GM19397 (cell line): ENCODE measurements around the gene NOX4.
"Not testable (repeated sequence)": the region's sequence is repeated elsewhere in the genome, so short reads cannot be mapped to it uniquely, and the experiment has no call there.

Experiments used
- ATAC-seq: cut with Tn5 transposase; IDR thresholded peaks from one replicate; pipeline ENCODE4 v1.9.1; 2021; ENCODE audit warnings: mild to moderate bottlenecking, moderate library complexity; ENCODE audit not compliant: unreplicated experiment

NOX4 gene

GRCh38 chr11:89387501-89387900, 103.7 kb downstream of the NOX4 start:
- ATAC-seq: not testable (repeated sequence)

DNA sequence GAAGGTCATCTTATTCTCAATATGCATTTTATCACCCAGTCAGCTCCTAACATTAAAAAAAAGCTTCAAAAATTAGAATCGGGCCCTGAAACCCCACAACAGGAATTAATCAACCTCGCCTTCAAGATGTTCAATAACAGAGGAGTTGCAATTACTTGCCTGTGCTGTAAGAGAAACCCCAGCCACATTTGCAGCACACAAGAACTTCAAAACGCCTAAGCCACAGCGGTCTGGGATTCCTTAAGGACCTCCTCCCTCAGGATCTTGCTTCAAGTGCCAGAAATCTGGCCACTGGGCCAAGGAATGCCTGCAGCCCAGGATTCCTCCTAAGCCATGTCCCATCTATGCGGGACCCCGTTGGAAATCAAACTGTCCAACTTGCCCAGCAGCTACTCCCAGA, 108.2 kb downstream of the NOX4 start:
- not testable (repeated sequence) for ATAC-seq

- ATAC-seq: no peak
Measured at GRCh38 chr11:89381094-89381493, 110.1 kb downstream of the NOX4 start.

DNA sequence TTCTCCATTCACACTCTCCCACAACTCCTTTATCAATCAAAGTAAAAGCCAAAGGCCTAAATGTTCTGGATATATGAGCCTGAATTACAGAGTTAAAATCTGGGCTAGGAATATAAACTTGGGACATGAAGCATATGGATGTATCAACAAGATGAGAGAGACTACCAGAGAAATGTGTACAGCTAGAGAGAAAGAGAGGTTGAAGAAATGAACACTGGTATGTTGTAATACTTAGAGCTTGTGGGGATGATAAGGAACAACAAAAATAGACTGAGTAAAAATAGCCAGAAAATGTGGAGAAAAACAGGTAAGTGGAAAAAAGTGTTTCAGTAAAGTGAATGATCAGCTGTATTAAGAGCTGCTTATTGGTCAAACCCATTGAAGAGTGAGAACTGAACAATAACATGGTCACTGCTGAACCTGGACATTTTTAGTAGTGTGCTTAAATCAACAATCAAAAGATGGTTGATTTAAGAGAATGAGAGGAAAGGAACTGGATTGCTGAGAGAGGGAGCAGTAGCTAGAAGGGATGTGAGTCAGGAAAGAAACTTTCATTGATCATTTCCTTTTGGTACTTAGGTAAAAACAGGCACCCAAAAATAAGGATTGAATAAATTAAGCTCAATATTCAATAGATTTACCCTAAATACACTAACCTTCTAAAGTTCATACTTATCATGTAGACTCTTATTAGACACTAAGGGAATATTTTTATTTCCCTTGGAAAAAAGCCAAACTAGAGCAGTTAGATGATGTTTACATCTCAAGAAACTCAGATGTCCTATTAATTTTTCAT, 111.0 kb downstream of the NOX4 start:
- ATAC-seq: not testable (repeated sequence)

DNA sequence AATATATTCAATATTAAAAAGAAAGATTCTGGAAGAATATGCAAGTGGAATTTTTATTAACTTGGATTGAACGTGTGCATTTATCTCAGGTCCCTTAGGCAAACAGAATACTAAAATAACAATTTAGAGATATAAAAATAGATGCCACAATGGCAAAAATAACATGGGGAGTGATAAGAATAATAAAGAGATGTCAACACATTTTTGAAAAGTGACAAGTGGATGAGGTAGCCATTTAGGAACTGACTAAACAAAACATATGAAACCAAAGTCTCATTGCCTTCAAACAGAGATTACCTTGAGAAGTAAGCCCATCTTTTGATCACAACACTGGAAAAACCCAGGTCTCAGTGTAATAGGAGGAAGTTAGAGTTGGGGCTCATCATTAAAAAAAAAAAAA, 112.2 kb downstream of the NOX4 start:
- ATAC-seq: not testable (repeated sequence)

- not testable (repeated sequence) for ATAC-seq
Measured at GRCh38 chr11:89369356-89369755, 121.8 kb downstream of the NOX4 start.

GRCh38 chr11:89364856-89365255, 126.3 kb downstream of the NOX4 start:
- not testable (repeated sequence) for ATAC-seq

- no peak for ATAC-seq
Measured at GRCh38 chr11:89361734-89362133, 129.4 kb downstream of the NOX4 start.

GRCh38 chr11:89359208-89359607, 132.0 kb downstream of the NOX4 start:
- not testable (repeated sequence) for ATAC-seq

GRCh38 chr11:89358761-89359160, 132.4 kb downstream of the NOX4 start:
- ATAC-seq: no peak

DNA sequence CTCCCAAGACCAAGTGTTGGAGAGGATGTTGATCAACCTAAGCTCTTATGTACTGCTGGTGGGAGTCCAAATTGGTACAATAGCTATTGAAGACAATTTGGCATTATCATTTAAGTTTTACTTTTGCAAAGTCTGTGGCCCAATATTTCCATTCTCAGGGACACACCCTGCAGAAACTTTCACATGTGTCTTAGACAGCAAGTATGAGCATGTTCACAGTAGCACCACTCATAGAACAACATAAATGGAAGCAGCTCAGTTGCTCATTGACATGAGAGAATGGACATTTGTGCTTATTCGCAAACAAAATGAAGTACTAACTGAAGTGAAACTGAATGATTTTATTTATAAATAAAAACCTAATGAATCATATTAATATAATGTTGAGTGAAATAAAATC, 135.5 kb downstream of the NOX4 start:
- no peak for ATAC-seq

GRCh38 chr11:89354513-89354912, 136.7 kb downstream of the NOX4 start:
- not testable (repeated sequence) for ATAC-seq

DNA sequence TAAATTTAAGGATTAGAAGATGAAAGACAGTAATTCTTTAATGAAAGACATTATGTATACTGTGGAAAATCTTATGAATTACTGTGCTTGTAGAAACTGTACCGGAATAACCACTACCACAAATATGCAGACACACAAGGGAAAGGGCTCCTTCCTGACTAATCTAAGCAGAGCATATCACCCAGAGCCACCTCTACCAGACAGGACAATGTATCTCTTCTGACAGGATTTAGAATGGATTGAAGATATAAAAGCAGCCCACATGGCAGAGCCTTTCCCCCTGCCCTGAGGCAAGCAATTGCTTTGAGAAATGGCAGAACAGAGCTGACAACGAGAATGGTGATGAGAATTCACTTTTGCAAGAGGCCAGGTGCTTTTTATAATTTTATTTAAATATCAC, 144.1 kb downstream of the NOX4 start:
- ATAC-seq: no peak

DNA sequence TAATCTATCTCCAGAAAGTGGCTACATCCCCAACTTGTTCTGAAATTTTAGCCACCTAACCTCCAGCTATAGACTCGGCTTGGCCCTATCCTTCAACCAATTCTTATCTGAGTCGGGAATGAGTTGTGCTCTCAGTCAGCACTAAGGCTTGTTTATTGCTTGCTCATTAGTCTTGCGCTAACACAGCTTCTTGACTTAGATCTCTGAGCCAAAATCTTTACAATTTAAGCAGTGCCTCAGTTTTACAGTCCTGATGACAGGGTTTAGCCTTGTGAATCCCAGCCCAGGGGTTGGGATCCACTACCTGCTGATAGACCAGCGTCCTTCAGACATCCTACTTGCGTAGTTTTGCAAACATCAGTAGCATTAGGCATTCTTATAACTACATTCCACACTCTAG, 144.6 kb downstream of the NOX4 start:
- ATAC-seq: no peak

- ATAC-seq: not testable (repeated sequence)
Measured at GRCh38 chr11:89342880-89343572, 148.1 kb downstream of the NOX4 start.

- not testable (repeated sequence) for ATAC-seq
Measured at GRCh38 chr11:89340450-89340849, 150.7 kb downstream of the NOX4 start.

DNA sequence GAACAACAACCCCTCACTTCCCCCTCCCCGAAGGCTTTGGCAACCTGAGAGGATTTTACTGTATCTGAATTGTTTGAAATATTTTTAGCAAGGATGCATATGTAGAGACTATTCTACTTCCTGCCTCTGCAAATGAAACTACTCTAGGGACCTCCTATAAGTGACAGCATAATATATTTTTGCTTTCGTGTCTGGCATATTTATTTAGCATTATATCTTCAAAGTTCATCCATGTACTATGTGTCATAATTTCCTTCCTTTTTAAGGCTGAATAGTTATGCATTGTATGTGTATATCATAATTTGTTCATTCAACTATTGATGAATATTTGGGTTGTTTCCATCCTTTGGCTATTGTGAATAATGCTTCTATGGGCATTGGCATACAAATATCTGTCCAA, 153.1 kb downstream of the NOX4 start:
- ATAC-seq: not testable (repeated sequence)

DNA sequence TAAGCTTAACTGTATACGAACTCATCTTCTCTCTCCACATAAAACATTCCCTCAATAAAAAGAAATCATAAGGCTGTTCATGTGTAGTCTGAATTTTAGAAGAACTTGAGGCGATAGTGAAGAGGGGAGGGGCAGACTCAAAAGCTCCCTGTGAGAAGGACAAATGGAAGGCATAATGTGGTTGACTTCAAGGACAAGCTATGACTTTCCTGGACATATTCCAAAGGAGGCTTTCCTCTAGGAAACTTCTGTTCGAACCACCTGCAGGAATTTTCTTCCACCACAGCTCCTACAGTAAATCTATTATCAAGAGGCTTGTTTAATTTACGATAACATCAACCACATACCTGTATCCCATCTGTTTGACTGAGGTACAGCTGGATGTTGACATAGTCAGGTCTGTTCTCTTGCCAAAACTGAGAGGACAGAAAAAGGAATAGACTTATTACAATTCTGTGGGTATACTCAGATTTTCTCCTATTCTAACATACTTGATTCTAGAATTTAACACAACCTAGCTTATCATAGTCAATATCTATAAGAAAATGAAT, 154.0 kb downstream of the NOX4 start:
- not testable (repeated sequence) for ATAC-seq

DNA sequence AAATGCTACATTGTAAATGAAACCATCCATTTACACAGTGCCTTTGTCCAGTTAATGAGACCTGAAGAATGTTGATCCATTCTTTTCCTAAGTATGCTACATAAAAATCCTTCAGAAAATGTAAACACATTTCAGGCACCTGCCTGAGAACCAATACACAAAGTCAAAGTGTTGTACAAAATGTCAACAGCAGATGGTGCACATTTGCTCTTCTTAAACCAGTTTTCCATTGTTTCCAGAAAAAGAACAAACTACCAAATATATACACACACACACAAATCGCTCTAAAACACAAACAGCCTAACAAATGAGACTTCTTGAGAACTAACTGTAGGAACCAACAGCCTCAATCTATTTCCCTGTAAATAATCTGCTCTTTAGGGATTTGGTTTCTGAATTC, 157.5 kb downstream of the NOX4 start:
- ATAC-seq: not testable (repeated sequence)

DNA sequence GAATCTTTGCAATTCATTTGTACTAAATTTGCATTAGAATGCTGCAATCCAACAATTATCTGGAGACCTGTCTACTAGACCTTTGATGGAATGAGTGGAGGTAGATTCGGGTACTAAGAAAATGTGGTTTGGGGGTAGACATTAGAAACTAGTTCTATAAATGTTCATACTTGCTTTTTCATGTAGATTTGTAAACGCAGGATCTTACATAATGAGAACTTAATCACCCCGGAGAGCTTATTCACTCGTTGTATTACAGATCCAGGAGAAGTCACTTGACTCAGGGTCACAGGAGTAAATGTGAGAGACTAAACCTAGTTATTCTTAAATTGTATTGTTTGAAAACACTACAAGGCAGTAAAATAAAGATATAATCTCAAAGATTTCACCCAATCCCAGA, 159.2 kb downstream of the NOX4 start:
- not testable (repeated sequence) for ATAC-seq

GRCh38 chr11:89327885-89328284, 163.3 kb downstream of the NOX4 start:
- ATAC-seq: no peak

DNA sequence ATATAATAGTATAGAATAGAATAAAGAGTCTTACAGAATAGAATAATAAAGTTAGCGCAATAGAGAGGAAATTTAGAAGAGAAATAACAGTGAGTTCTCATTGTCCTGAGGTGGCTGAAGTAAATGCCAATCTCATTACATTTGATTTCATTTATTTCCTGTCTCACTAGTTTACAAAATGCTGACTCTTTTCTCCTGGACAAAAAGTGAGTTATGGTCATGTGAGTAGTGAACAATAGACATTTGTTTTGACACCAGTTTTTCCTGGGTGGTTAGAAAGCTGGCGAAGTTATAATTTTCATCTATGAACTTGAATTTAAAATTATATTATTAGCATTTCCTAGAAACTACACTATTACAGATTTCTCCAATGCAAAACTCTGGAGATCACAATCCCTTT, 169.8 kb downstream of the NOX4 start:
- ATAC-seq: no peak
